Keratinocyte (primary cell): Measurements from ENCODE around the gene IGFLR1.

Source experiments
- EZH2 ChIP-seq: IDR thresholded peaks from one replicate; pipeline ENCODE4 v1.6.1; 2012; ENCODE audit warnings: inconsistent platforms, mild to moderate bottlenecking, low read length, moderate library complexity
- TF ChIP-seq, protein P1 (sequence below), 3 experiments: IDR thresholded peaks in 1 of 3; conservative IDR thresholded peaks in 1 of 3; optimal IDR thresholded peaks in 1 of 3; 2 replicates in 2 of 3; 3 replicates in 1 of 3; pipeline versions ENCODE3 to v1.5.1; 2011; ENCODE audit warnings: low read length in 3 of 3, mild to moderate bottlenecking in 3 of 3, moderate library complexity in 2 of 3, control low read depth in 1 of 3, inconsistent platforms in 1 of 3; ENCODE audit not compliant: insufficient read depth in 2 of 3; ENCODE audit errors: extremely low read depth in 1 of 3

DNA sequence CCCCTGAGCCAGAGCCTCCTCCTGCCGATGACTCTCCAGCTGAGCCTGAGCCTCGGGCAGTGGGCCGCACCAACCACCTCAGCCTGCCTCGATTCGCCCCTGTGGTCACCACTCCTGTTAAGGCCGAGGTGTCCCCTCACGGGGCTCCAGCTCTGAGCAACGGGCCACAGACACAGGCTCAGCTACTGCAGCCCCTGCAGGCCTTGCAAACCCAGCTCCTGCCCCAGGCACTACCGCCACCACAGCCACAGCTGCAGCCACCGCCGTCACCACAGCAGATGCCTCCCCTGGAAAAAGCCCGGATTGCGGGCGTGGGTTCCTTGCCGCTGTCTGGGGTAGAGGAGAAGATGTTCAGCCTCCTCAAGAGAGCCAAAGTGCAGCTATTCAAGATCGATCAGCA is 20.9 kb downstream of the IGFLR1 start:
- TF ChIP-seq, protein P1, sequence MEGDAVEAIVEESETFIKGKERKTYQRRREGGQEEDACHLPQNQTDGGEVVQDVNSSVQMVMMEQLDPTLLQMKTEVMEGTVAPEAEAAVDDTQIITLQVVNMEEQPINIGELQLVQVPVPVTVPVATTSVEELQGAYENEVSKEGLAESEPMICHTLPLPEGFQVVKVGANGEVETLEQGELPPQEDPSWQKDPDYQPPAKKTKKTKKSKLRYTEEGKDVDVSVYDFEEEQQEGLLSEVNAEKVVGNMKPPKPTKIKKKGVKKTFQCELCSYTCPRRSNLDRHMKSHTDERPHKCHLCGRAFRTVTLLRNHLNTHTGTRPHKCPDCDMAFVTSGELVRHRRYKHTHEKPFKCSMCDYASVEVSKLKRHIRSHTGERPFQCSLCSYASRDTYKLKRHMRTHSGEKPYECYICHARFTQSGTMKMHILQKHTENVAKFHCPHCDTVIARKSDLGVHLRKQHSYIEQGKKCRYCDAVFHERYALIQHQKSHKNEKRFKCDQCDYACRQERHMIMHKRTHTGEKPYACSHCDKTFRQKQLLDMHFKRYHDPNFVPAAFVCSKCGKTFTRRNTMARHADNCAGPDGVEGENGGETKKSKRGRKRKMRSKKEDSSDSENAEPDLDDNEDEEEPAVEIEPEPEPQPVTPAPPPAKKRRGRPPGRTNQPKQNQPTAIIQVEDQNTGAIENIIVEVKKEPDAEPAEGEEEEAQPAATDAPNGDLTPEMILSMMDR (optimal IDR thresholded peaks at IDR 0.05 in 1 of 3, IDR thresholded peaks at IDR 0.05 in 1 of 3, conservative IDR thresholded peaks at IDR 0.05 in 1 of 3; ENCODE audit: extremely low read depth in 1 of 3, insufficient read depth in 2 of 3, low read length in 3 of 3), result no peak
- TF ChIP-seq EZH2, result no peak
